Muscle of arm (tissue), 14 donors: ENCODE data around the gene P3R3URF. TPM values are rescaled to one million over a fixed set of nuclear protein-coding genes. Genes with fewer than 3 reads are reported as not detected.
"Not testable (repeated sequence)": the region's sequence is repeated elsewhere in the genome, so short reads cannot be mapped to it uniquely, and the experiment has no call there.

ENCODE experiments used
- DNase-seq: peaks from one replicate; pipeline ENCODE4 v3.0.0-alpha.2; 2013
- long read RNA-seq, 11 donors: transcript quantifications; one replicate each; lab custom pipeline, GENCODE V29; 2026
- polyA plus RNA-seq, 12 donors: library from polyadenylated mRNA; unstranded; fragments of 120-200 nt; gene quantifications; one replicate each; pipeline ENCODE4 v1.2.1, GENCODE V29; 2013; ENCODE audit not compliant: insufficient read length in 12 of 12

Gene P3R3URF
- polyA plus RNA-seq: not detected
- long read RNA-seq, donor 1: 0 reads
- long read RNA-seq, donor 2: 0 reads
- long read RNA-seq, donor 3: 0 reads
- long read RNA-seq, donor 4: 0 reads
- long read RNA-seq, donor 5: 0 reads
- long read RNA-seq, donor 6: 0 reads
- long read RNA-seq, donor 7: 0 reads
- long read RNA-seq, donor 8: 0 reads
- long read RNA-seq, donor 9: 0 reads
- long read RNA-seq, donor 10: 0 reads
- long read RNA-seq, donor 11: 0 reads

- no peak for DNase-seq
These were observed at the start of gene P3R3URF for GRCh38 chr1:46176211-46176865. P3R3URF (minus strand) TSS chr1:46176488; CDS start chr1:46176471, 17 bp downstream.

GRCh38 chr1:46224966-46225365, 48.7 kb upstream of the P3R3URF start:
- no peak for DNase-seq

GRCh38 chr1:46223472-46223943, 47.2 kb upstream of the P3R3URF start:
- DNase-seq: peak; percentile 63

- DNase-seq: not testable (repeated sequence)
These were observed 46.8 kb upstream of the P3R3URF start for GRCh38 chr1:46223055-46223454.

- DNase-seq: no peak
These were observed 45.5 kb upstream of the P3R3URF start for GRCh38 chr1:46221749-46222148.

- DNase-seq: no peak
These were observed 44.5 kb upstream of the P3R3URF start for GRCh38 chr1:46220808-46221207.

GRCh38 chr1:46219551-46220520, 43.5 kb upstream of the P3R3URF start:
- DNase-seq: no peak

- DNase-seq: no peak
These were observed 42.2 kb upstream of the P3R3URF start for GRCh38 chr1:46218443-46218842.

- DNase-seq: no peak
These were observed 39.2 kb upstream of the P3R3URF start for GRCh38 chr1:46215504-46215903.

- no peak for DNase-seq
These were observed 34.8 kb upstream of the P3R3URF start for GRCh38 chr1:46211051-46211450.

- no peak for DNase-seq
These were observed 34.3 kb upstream of the P3R3URF start for GRCh38 chr1:46210561-46210960.

GRCh38 chr1:46206399-46206798, 30.1 kb upstream of the P3R3URF start:
- DNase-seq: no peak

GRCh38 chr1:46205791-46206190, 29.5 kb upstream of the P3R3URF start:
- DNase-seq: no peak

GRCh38 chr1:46205141-46205540, 28.9 kb upstream of the P3R3URF start:
- DNase-seq: no peak

GRCh38 chr1:46204406-46204742, 28.1 kb upstream of the P3R3URF start:
- no peak for DNase-seq

GRCh38 chr1:46203738-46204405, 27.6 kb upstream of the P3R3URF start:
- no peak for DNase-seq

- DNase-seq: no peak
These were observed 23.0 kb upstream of the P3R3URF start for GRCh38 chr1:46199233-46199749.

GRCh38 chr1:46197964-46198811, 21.9 kb upstream of the P3R3URF start, which contains the start of gene POMGNT1:
POMGNT1 (minus strand) TSS chr1:46198434; CDS start chr1:46197821, 613 bp downstream.
- DNase-seq: no peak

- DNase-seq: no peak
These were observed 21.3 kb upstream of the P3R3URF start for GRCh38 chr1:46197560-46197963.

GRCh38 chr1:46196609-46197008, 20.3 kb upstream of the P3R3URF start:
- no peak for DNase-seq
